ENCODE data around the gene TAF1L.

The TAF1L gene

GRCh38 chr9:32590476-32590875, 45.0 kb downstream of the TAF1L start:
- DNase-seq: no peak

DNA sequence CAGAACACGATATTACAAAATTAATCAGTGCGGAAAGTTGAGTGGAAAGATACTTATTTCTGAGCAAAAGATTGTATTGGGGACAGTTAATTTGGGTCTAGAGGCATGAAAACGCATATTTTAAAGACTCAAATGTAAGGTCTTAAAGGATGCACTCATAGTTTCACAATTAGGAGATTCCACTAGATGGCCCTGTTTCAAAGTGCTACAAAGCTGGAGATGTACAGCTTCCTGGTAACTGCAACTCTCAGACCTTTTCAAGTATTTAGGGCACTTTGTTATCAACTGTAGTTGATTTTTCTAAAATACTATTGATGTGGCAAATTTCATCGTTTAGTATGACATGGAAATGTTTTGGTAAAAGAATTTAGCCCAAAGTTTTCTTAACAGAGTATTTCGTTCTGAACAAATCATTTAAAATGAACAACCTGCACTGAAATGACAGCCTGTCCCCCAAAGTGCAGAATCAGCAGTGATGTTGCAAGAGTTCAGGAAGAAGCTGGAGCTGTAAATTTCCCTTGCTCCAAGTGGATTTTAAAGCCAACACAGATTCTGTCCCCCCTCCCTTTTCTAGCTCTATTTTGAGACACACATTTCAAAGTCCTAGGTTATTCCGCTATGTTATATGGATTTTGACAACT, 46.3 kb downstream of the TAF1L start:
- no peak for DNase-seq

DNA sequence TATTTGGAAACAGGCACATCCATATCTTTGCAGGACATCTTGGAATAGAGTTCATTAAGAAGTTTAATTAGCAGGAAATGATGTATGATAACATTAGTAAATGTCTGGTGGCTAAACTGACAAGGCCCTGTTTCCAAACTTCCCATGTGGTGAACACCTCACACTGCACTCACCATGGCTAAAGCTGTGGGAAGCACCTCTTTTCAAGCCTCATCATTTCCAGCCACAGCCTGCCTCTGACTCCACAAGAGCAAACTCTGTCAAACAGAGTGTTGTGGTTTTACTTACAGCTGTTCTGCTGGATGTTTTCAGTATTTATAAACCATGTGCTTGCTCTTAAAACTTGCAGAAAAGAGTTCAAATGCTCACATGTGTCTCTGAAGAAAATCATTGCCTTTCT, 47.6 kb downstream of the TAF1L start:
- DNase-seq: no peak

GRCh38 chr9:32584784-32585183, 50.7 kb downstream of the TAF1L start:
- DNase-seq: no peak

DNA sequence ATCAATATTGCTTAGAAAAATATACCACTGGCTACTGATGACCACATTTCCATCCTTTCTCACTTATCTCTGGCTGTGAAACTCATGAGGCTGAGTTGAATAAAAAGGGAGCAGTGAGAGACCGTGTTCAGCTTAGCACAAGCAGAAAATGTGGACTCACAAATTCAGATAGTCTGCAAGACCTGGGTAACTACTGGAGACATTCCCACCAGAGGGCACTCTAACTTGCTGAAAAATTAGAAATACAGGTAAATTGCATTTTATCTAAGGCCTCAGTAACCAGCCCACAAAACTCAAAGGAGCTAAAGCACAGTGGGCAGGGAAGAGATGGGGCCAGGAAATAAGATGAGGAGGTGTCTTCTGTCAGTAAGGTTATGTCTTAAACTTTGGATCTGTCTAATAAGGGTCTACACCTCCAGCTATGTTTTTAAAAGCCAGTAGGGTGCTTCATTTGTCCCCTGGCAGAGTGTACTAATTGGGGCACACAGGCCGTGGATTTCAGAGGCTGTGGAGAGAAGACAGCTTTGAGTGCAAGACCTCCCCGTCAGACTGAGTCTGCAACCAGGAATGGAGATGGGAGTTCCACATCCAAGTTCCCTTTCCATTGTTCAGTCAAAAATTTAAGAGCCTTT, 53.8 kb downstream of the TAF1L start:
- DNase-seq: no peak

- DNase-seq: no peak
These were observed 54.7 kb downstream of the TAF1L start for GRCh38 chr9:32580631-32581300.

- DNase-seq: peak; percentile 92
These were observed 55.6 kb downstream of the TAF1L start for GRCh38 chr9:32579706-32580331.
